EL (cell line): ENCODE measurements around the gene FDX2.

ENCODE experiments used
- DNase-seq: peaks from one replicate; pipeline ENCODE4 v3.0.0-alpha.2; 2016

Gene FDX2

GRCh38 chr19:10332965-10333757 lies 17.3 kb upstream of the FDX2 start, which contains the start of gene RAVER1:
Gene RAVER1, minus strand, starts transcription at chr19:10333529. Its CDS starts 22 bp downstream, at chr19:10333507.
- peak; percentile 98 for DNase-seq

DNA sequence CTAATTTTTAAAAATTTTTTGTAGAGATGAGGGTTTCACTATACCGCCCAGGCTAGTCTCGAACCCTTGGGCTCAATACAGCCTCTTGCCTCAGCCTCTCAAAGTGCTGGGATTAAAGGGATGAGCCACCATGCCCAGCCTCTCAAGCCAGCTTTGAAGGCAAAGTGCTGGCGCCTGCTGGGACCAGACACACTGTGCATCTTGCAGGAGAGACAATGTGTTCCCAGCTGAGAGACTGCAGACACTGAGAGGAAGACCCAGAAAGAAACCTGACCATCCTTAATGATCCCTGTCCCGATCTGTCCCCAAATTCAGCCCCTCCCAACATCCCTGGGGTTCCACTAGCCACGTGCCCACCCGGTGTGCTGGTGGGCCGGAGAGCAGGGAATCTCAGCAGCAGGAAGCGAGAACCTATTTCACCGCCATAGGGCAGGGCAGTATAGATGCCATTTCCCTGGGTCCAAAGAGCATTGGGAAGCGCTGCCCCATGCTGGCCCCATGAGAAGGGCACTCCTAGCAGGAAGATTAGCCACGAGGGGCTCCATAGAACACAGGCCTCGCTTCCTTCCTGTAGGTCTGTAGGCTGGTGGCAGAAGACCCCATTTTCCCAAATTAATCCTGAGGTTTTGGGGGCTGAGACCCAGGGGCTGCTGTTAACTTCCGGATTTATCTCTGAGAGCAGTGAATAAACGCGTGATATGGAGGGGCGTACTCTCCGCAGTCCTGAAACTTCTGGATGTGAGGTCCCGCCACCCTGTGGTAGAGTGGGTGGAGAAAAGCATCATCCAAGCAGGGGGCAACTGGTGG lies 16.5 kb upstream of the FDX2 start:
- no peak for DNase-seq

DNA sequence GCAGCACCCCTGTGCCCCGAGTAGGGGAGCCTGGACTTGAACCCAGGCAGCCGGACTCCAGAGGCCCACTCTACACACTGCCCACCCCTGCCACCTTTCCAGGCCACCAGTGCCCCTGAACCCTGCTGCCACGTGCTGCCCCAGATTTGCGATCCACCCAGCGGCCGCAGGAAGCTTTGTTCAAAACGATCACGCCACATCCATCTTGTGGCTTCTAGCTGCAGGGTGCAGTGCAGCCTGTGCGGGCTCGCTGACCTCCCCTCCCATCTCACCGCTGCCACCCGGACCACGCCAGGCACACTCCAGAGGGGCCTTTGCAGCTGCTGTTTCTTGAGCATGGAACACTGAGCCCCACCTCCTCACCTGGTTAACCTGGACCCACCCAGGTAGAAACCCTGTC lies 13.7 kb upstream of the FDX2 start:
- no peak for DNase-seq

DNA sequence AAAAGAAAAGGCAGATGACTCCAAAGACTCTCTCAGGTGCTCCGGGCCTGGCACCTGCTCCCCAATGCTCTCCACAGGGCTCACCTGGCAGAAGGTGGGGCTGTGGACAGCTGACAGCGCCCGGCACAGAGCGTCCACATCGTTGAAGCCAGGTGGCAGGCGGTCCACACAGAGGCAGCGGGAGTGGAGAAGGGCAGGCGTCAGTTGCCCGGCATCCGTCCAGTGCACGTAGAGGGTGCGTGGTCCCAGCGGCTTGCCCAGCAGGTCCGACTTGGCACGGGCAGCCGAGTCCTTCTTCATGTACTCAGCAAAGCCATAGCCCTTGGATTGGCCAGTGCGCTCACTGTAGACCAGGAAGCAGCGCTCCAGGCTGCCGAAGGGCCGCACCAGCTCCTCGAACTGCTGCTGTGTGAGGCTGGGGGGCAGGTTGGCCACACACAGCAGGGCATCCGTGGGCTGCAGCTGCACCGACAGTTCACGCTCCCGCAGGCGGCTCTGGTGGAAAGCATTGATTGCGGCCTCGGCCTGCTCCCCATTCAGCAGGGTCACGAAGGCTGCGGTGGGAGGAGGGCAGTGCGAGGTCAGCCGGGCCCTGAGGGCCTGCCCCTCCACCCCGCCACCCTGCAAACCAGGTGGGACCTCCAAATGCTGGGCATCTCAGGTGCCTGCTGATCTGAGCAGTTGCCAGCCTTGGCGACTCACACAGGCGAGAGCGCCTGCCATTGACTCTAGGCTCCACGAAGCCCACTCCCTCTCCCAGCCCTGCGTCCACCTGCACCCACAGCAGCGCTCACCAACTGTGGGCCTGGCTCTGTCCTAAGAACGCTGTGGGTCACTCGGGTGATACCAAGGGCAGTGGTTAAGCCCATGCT lies 13.0 kb upstream of the FDX2 start:
- no peak for DNase-seq

DNA sequence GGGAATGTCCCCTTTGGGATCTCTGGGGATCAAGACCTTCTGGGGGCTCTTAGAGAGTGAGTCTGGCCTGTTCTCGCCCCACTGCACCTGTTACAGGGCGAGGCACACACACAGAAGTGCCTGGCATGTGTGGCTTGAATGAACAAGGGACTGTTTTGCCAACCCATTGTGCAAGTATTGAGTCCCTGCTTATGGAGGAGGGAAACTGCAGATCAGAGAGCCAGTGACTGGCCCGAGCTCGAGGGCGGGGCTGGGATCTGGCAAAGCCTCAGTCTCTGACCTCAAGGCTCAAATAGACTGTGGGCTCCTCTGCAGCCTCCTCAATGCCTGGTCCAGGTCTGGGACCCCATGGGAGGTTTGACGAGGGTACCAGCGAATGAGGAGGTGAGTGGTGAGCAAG lies 12.0 kb upstream of the FDX2 start:
- DNase-seq, result no peak

DNA sequence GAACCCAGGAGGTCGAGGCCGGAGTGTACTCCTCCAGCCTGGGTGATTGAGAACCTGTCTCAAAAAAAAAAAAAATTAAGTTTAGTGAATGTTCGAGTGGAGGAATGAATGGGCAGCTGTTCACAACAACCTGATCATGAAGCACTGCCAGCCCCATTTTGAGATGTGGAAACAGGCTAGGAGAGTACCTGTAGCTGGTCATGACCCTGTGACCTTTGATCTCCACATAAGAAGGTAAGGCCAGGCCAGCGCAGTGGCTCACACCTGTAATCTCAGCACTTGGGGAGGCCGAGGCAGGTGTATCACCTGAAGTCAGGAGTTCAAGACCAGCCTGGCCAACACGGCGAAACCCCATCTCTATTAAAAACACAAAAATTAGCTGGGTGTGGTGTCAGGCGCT lies 9.9 kb upstream of the FDX2 start:
- DNase-seq, result no peak

DNA sequence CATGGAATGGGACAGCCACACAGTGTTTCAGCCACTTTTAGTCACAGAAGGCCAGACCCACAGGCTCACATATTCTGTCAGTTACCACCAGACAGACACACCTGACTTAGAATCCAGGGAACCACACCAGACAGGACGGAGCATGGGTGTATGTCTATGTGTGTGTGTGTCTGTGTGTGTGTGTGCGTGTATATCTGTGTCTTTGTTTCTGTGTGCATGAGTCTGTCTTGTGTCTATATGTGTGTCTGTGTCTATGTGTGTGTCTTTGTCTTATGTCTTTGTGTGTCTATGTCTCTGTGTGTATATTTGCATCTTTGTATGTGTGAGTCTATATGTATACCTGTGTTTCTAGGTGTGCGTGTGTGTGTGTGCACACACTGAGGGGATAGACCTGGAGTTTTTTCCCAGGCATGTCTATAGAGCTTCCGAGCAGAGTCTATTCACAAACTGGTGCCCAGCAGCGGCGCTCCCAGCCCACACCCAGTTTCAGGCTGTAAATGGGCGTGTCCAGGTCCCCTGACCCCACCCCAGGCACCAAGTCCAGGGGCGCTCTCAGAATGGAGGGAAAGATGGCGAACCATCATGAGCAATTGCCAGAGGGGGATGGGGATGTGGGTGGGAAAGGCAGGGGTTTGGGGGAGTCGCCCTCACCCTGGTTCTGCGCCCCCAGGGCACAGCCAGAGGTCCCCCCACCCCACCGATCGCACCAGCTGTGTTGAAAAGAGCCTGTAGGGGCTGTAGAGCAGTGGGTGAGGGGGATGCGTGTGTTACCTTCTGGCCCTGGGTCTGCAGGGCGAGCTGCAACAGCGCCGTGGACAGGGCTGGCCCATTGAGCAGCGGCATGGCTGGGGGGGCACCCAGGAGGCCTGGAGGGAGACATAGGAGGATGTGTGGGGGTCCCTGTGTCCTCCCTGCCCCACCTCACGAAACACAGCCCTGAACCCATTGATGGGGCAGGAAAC lies 6.3 kb upstream of the FDX2 start:
- DNase-seq, result no peak

GRCh38 chr19:10321417-10321797 lies 5.6 kb upstream of the FDX2 start:
- no peak for DNase-seq

DNA sequence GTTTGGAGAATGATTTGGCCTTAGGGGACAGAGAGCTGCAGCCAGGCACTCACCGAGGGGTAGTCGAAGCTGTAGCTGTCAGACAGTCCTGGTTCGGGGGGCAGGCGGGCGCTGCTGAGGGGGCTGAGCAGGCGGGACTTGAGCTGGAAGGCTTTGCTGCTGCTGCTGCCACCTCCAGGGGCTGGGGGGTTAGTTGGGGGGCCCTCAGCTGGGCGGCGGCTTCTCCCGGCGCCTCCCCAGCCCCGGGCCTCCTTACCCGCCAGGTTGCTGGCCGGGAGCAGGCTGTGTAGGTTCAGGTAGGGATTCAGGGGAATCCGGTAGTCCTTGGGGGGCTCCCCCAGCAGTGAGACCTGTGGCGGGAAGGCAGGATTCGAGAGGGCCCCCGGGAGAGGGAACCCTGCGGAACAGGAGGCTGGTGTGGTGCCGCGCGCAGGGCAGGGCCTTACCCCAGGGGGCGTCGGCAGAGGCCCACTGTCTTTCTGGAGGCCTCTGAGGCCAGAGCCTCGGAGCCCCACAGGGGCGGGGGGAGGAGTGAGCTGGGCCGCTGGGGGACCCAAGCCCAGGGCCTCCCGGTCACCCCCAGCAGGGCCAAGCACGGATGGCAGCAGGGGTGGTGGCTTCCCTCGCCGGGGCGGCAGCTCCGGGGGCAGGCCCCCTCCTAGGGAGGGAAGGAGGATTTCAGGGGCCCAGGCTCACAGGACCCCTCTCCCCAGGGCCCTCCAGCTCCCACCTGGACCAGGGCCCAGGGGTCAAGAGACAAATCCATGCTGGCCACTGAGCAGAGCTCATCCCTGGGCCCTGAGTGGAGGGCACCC lies 5.0 kb upstream of the FDX2 start:
- DNase-seq, result no peak

- no peak for DNase-seq
Measured at GRCh38 chr19:10318807-10319682, 3.2 kb upstream of the FDX2 start.

DNA sequence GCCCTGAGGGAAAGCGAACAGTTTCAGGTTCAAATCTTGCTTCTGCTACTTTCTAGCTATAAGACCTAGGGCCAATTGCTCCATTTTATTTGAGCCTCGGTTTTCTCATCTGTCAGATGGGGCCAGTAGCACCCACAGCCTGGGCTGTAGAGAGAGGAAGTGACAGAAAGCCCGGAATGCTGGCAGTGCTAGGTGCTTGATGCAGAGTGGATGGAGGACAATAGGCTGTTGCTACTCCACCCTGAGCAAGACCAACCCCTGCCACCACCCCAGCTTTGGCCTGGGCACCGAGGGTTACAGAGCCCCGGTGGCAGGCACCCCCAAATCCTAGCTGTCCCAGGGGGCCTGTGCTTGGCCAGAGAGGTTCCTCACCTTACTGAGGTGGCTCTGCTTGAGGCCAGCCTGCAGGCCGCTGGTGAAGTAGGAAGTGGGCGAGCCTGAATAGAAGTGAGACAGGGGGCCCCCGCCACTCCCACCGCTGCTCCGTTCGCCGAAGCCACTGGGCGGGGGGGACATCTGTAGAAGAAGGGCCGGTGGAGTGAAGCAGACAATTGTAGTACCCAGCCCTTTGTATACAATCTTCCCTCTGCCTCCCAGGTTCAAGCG lies 2.1 kb upstream of the FDX2 start:
- DNase-seq, result no peak

- DNase-seq, result no peak
Measured at GRCh38 chr19:10317045-10317856, 1.4 kb upstream of the FDX2 start.

GRCh38 chr19:10316229-10317044 lies 622 bp upstream of the FDX2 start:
- DNase-seq, result no peak

DNA sequence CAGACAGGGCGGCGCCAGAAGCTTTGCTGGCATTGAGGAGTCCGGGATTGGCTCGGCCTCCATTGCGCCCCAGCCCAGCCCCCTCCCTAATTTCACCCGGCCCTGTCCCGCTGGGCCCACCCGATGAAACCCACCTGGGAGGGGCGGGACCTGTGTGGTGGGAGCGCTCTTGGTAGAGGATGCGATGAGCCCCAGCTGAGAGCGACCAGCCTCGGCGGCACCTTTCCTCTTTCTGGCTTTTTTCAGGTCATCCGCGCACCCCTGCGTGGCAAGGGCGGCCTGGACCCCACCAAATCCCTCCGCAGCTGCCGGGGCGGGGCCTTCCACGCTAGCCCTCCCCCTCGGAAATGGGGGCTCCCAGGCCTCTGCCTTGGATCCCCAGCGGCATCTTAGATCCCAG lies 6.4 kb downstream of the FDX2 start, which contains the start of gene ZGLP1:
ZGLP1 (minus strand) TSS at position 393 of the 400 bp plus-strand sequence.
- DNase-seq, result no peak

DNA sequence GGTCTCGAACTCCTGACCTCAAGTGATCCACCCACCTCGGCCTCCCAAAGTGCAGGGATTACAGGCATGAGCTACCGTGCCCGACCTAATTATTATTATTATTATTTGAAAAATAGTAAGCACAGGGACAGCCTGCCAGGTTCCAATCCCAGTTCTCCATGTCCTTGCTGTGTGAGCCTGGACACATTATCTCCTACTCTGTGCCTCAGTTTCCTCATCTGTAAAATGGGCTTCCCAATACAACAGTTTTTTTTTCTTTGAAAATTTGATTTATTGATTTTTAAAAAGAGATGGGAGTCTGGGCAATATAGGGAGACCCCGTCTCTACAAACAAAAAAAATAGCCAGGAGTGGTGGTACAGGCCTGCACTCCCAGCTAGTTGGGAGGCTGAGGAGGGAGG lies 9.5 kb downstream of the FDX2 start:
- DNase-seq, result no peak

DNA sequence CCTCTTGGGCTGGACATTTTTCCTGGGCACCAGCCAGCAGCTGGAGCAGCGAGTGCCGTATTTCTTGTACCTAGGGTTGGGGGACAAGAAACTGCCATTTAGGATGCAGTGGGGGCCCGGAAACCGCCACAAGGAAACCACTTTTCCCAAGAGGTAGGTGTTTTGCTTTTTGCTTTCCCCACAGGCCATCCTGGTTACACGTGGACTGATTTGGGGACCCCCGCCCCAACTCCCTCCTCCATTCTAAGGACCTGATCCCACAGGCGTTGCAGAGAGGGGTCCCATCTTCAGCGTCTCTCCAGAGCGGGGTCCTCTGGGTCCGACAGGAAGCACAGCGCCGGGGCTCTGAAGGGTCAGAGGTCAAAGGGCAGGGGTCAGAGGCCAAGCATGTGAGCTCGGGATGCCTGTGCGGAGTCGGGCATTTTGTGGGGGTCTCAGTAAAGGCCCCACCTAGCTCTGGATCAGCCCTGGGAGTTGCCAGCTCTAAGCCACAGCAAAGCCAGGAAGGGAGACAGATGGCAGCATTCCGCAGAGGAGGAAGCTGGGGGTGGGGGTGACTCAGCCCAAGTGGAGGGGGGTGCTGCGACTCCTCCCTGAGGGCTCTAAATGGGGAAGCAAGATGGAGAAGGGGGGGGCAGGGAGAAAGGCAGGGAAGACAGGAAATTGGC lies 10.5 kb downstream of the FDX2 start:
- peak; percentile 76 for DNase-seq
